Measurements from ENCODE around the gene TMEM185B.

Gene TMEM185B

DNA sequence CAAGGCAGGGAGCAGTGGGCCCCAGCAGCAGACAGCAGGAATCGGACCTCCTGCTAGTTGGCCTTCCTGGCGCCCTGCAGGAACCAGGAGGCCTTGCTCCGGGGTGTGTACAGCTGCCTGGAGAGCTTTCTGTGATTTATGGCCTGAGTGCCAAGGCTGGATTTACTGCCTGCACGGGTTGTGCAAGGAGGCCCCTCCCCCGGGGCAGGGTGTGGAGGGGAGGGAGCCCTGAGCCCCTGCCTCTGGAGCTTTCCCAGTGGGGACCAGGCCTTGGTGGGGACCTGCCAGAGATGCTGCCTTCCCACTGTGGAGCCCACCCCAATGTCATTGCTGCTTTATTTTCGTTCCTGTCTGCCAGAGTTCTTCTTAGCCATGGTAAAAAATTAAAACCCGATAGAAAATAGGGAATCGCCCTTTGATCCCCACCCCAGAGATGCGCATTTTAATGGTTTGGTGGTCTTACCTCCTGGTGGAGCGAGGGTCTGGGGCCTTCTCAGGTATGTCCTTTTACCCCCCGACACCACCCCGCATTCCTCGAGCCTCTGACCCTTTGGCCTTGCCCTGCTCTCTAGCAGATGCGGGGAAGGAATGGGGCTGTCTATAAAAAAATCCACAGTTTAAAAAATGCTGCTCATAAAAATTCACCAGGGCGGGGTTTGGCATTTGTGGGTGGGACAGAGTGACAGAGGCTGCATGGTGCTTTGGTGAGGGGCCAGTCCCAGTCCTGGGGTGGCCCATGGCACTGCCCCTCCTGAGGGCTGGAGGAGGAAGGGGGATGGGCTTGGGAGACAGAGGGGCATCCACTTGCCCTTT lies 22.5 kb upstream of the TMEM185B start:
- ChIA-PET POLR2A (no interaction called here), CTCF (no interaction called here)
- no peak for DNase-seq (ENCODE audit: extremely low spot score)
- TF ChIP-seq, protein P1, sequence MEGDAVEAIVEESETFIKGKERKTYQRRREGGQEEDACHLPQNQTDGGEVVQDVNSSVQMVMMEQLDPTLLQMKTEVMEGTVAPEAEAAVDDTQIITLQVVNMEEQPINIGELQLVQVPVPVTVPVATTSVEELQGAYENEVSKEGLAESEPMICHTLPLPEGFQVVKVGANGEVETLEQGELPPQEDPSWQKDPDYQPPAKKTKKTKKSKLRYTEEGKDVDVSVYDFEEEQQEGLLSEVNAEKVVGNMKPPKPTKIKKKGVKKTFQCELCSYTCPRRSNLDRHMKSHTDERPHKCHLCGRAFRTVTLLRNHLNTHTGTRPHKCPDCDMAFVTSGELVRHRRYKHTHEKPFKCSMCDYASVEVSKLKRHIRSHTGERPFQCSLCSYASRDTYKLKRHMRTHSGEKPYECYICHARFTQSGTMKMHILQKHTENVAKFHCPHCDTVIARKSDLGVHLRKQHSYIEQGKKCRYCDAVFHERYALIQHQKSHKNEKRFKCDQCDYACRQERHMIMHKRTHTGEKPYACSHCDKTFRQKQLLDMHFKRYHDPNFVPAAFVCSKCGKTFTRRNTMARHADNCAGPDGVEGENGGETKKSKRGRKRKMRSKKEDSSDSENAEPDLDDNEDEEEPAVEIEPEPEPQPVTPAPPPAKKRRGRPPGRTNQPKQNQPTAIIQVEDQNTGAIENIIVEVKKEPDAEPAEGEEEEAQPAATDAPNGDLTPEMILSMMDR (IDR thresholded peaks at IDR 0.05; ENCODE audit: control extremely low read depth, extremely low read depth, low read depth, missing control alignments): no peak

DNA sequence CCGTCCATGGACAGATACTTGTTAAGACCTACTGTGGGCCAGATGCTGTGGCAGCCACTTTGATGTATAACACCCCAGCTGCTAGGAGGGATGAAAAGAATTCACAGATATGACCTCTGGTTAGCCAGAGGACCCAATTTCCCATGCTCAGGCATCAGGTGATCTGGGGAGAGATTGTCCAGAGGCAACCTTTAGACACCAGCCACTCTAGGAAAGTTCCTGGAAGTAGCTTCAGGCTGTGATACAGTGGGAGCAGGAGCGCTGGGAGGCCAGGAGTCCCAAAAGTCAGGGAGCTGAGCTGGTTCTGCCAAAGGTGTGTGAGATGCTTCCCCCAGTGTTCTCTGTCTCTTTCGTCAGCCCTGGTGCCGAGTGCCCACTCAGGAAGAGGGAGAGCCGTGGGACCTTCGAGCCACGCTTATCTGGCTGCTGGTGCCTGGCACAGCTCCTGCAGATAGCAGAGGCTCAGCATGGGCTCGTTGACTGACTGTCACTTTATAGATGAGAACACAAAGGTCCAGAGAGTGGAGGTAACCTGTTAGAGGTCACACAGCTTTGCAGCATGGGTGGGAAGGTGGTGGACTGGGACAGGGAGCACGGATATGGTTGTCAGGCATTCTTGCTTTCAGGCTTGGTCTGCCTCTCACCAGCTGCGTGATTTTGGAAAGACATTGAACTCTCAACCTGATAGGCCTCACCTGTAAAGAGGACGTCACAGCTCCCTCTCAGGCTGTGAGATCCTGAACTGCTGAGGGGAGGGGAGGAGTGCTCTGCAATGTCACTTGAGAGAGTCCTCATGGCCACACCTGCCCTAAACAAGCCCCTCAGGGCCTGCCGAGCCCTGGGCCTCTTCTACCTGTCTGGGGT lies 21.7 kb upstream of the TMEM185B start:
- POLR2A ChIA-PET: no interaction called here

DNA sequence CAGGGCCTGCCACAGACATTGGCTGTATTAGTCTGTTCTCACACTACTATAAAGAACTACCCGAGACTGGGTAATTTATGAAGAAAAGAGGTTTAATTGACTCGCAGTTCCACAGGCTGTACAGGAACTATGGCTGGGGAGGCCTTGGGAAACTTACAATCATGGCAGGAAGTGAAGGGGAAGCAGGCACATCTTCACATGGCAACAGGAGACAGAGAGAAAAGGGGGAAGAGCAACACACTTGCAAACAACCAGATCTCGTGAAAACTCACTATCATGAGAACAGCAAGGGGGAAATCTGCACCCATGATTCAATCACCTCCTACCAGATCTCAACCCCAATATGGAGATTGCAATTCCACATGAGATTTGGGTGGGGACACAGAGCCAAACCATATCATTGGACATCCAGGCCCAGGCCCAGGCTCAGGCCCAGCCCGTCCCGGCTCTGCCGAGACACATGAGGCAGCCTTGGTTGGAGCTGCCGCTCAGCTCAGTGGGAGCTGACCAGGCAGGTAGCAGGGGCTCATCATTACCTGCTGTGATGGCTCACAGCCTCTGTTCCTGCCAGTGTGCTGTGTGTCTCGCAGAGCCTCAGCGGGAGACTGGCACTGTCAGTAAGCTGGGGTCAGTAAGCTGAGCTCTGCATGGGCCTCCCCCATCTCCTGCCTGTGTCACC lies 20.8 kb upstream of the TMEM185B start:
- DNase-seq (ENCODE audit: extremely low spot score): no peak
- TF ChIP-seq, protein P1 (IDR thresholded peaks at IDR 0.05; ENCODE audit: control extremely low read depth, extremely low read depth, low read depth, missing control alignments): no peak
- CTCF ChIA-PET: interaction anchor here (1.3 to 1.5 kb wide), 2 partner anchors 20 to 481 kb away, joined by 3 read pairs; no protein-coding TSS in a partner anchor
- POLR2A ChIA-PET: interaction anchor here (0.6 kb wide), 1 partner anchor 552 kb away, joined by 6 read pairs; no protein-coding TSS in a partner anchor

More for the DNA sequence above, 21.7 kb upstream of the TMEM185B start:
- CTCF ChIA-PET: interaction anchor here (1.3 kb wide), 1 partner anchor 482 kb away, joined by 3 read pairs; no protein-coding TSS in a partner anchor
- TF ChIP-seq, protein P1 (IDR thresholded peaks at IDR 0.05; ENCODE audit: control extremely low read depth, extremely low read depth, low read depth, missing control alignments): no peak
- DNase-seq (ENCODE audit: extremely low spot score): no peak

DNA sequence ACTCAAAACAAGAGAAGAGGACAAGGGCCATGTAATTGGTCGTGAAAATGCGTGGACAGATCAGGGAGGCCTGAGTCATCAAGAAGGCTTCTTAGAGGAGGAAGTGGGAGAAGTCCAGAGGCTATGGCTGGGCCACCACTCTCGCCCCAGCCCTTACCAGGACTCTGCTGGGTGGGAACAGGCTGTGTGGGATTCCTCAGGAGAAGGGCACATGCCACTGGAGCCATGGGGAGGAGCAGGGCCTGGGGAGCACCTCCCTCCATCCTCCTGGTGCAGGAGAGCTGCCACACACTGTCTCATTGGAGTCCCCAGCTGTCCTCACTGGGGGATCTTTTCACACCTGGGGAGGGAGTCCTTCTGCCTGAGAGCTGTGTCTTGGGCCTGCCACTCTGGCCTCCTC lies 20.0 kb upstream of the TMEM185B start:
- no peak for DNase-seq (ENCODE audit: extremely low spot score)

DNA sequence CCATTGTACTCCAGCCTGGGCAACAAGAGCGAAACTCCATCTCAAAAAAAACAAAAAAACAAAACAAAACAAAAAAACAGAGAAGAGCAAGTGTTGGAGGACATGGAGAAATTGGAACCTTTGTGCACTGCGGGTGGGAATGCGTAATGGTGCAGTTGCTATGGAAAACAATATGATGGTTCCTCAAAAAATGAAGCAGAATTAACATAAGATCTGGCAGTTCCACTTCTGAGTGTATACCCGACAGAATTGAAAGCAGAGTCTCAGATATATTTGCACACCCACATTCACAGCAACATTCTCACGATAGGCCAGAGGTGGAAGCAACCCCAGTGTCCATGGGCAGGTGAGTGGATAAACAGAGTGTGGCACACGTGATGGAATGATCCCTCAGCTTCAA lies 18.5 kb upstream of the TMEM185B start:
- DNase-seq (ENCODE audit: extremely low spot score): no peak
- ChIA-PET CTCF (interaction anchor here (1.2 to 1.6 kb wide), 3 partner anchors 10 to 30 kb away, joined by 4 read pairs; no protein-coding TSS in a partner anchor), POLR2A (no interaction called here)
- TF ChIP-seq, protein P1 (IDR thresholded peaks at IDR 0.05; ENCODE audit: control extremely low read depth, extremely low read depth, low read depth, missing control alignments): no peak

More for the DNA sequence above, 20.0 kb upstream of the TMEM185B start:
- TF ChIP-seq, protein P1 (IDR thresholded peaks at IDR 0.05; ENCODE audit: control extremely low read depth, extremely low read depth, low read depth, missing control alignments): no peak
- ChIA-PET CTCF (interaction anchor here (1.5 kb wide), 1 partner anchor 21 kb away, joined by 3 read pairs; no protein-coding TSS in a partner anchor), POLR2A (no interaction called here)

Data from GM10248 (cell line).